ENCODE results near the gene DYRK1B.

The DYRK1B gene

GRCh38 chr19:39874404-39874803 is 40.4 kb upstream of the DYRK1B start:
- TF ChIP-seq POLR2A (IDR thresholded peaks at IDR 0.05; ENCODE audit: extremely low read depth, insufficient read length): no peak
- DNase-seq (ENCODE audit: low read depth): no peak
- no peak overlapping the region for H3K4me3 ChIP-seq (ENCODE audit: low read depth, low read length)

- DNase-seq (ENCODE audit: low read depth): no peak
- no peak overlapping the region for H3K4me3 ChIP-seq (ENCODE audit: low read depth, low read length)
- TF ChIP-seq POLR2A (IDR thresholded peaks at IDR 0.05; ENCODE audit: extremely low read depth, insufficient read length) (no peak), MYC (IDR thresholded peaks at IDR 0.05; ENCODE audit: low read depth, low read length) (no peak), CTCF (IDR thresholded peaks at IDR 0.05; ENCODE audit: low read depth, low read length) (no peak), MAX (IDR thresholded peaks at IDR 0.05; ENCODE audit: low read depth, low read length) (no peak)
These were observed 39.4 kb upstream of the DYRK1B start for GRCh38 chr19:39873385-39873784.

GRCh38 chr19:39871886-39872866 is 38.2 kb upstream of the DYRK1B start:
- DNase-seq (ENCODE audit: low read depth): no peak
- no peak overlapping the region for H3K4me3 ChIP-seq (ENCODE audit: low read depth, low read length)
- TF ChIP-seq CTCF (IDR thresholded peaks at IDR 0.05; ENCODE audit: low read depth, low read length) (no peak), POLR2A (IDR thresholded peaks at IDR 0.05; ENCODE audit: extremely low read depth, insufficient read length) (no peak), MAX (IDR thresholded peaks at IDR 0.05; ENCODE audit: low read depth, low read length) (no peak), MYC (IDR thresholded peaks at IDR 0.05; ENCODE audit: low read depth, low read length) (no peak)

- no peak for TF ChIP-seq CTCF (IDR thresholded peaks at IDR 0.05; ENCODE audit: low read depth, low read length)
- no peak for TF ChIP-seq POLR2A (IDR thresholded peaks at IDR 0.05; ENCODE audit: extremely low read depth, insufficient read length)
- TF ChIP-seq MAX (IDR thresholded peaks at IDR 0.05; ENCODE audit: low read depth, low read length): no peak
- TF ChIP-seq MYC (IDR thresholded peaks at IDR 0.05; ENCODE audit: low read depth, low read length): no peak
- no peak for DNase-seq (ENCODE audit: low read depth)
- H3K4me3 ChIP-seq (ENCODE audit: low read depth, low read length): no peak overlapping the region
These were observed 37.4 kb upstream of the DYRK1B start for GRCh38 chr19:39871362-39871761.

- DNase-seq (ENCODE audit: low read depth): no peak
- TF ChIP-seq POLR2A (IDR thresholded peaks at IDR 0.05; ENCODE audit: extremely low read depth, insufficient read length) (no peak), MAX (IDR thresholded peaks at IDR 0.05; ENCODE audit: low read depth, low read length) (no peak), MYC (IDR thresholded peaks at IDR 0.05; ENCODE audit: low read depth, low read length) (no peak), CTCF (IDR thresholded peaks at IDR 0.05; ENCODE audit: low read depth, low read length) (no peak)
- H3K4me3 ChIP-seq (ENCODE audit: low read depth, low read length): no peak overlapping the region
These were observed 36.4 kb upstream of the DYRK1B start for GRCh38 chr19:39870171-39870971.

- no peak for DNase-seq (ENCODE audit: low read depth)
- H3K4me3 ChIP-seq (ENCODE audit: low read depth, low read length): no peak overlapping the region
- TF ChIP-seq CTCF (IDR thresholded peaks at IDR 0.05; ENCODE audit: low read depth, low read length) (no peak), MYC (IDR thresholded peaks at IDR 0.05; ENCODE audit: low read depth, low read length) (no peak), MAX (IDR thresholded peaks at IDR 0.05; ENCODE audit: low read depth, low read length) (no peak), POLR2A (IDR thresholded peaks at IDR 0.05; ENCODE audit: extremely low read depth, insufficient read length) (no peak)
These were observed 34.0 kb upstream of the DYRK1B start for GRCh38 chr19:39867952-39868351.

Data from NB4 (cell line).